GM12878 (cell line): ENCODE results near the gene RAB21. TPM values are rescaled to one million over a fixed set of nuclear protein-coding genes. Genes with fewer than 3 reads are reported as not detected.

Source experiments
- ATAC-seq: fragments of 200-7000 bp; cut with Tn5 transposase; 3 replicates; pipeline ENCODE4 v1.9.1; 2020; ENCODE audit warnings: mild to moderate bottlenecking, moderate library complexity
- BruUV-seq: library from RNA; stranded (reverse); fragments of 400-500 nt; replicated peaks from 2 replicates; lab custom pipeline; 2021; lab: Mats Ljungman, UMichigan
- CTCF ChIA-PET: fragments of 300-600 bp; sonication (Branson Sonifier 250); formaldehyde crosslinking; extraction: SDS; loops from one replicate; lab custom pipeline; 2021; ENCODE audit warnings: inconsistent platforms; lab: Yijun Ruan, JAX
- POLR2A ChIA-PET: fragments of 350-600 bp; formaldehyde crosslinking; extraction: SDS; loops from one replicate; lab custom pipeline; 2021; ENCODE audit warnings: inconsistent platforms; lab: Charles Lee
- RAD21 ChIA-PET: fragments of 300-600 bp; sonication (Branson Sonifier 250); formaldehyde crosslinking; loops from one replicate; lab custom pipeline; 2023; ENCODE audit warnings: antibody characterized with exemption; ENCODE audit not compliant: unreplicated experiment; lab: Charles Lee
- SMC1A ChIA-PET: fragments of 300-600 bp; sonication (Branson Sonifier 250); formaldehyde crosslinking; loops from one replicate; lab custom pipeline; 2023; ENCODE audit not compliant: unreplicated experiment, uncharacterized antibody; lab: Charles Lee
- DNase-seq: peaks from one replicate; pipeline ENCODE4 v3.0.0-alpha.2; 2011; ENCODE audit warnings: low read depth, low spot score
- FAIRE-seq: peaks from 3 replicates; lab custom pipeline; 2011; peaks lifted over from hg19 to GRCh38; lab: Jason Lieb, UNC
- H2AFZ ChIP-seq: 2 replicates; pipeline ENCODE4 v1.6.0; 2011; ENCODE audit warnings: low read depth, low read length, control low read depth; ENCODE audit not compliant: control insufficient read depth
- H3K27ac ChIP-seq: 2 replicates; pipeline ENCODE4 v1.5.1; 2011; ENCODE audit warnings: control low read depth; ENCODE audit not compliant: control insufficient read depth, insufficient read depth
- H3K27me3 ChIP-seq, 2 experiments: replicated peaks in 1 of 2; 2 replicates each; pipeline versions ENCODE4 v1.6.0 to v1.6.1; 2011; ENCODE audit warnings: low read length in 1 of 2; ENCODE audit not compliant: control insufficient read depth in 2 of 2, insufficient read depth in 2 of 2
- H3K36me3 ChIP-seq, 2 experiments: 2 replicates each; pipeline ENCODE4 v1.5.1; 2011; ENCODE audit warnings: low read length in 1 of 2; ENCODE audit not compliant: control insufficient read depth in 2 of 2, insufficient read depth in 2 of 2
- H3K4me1 ChIP-seq: 2 replicates; pipeline ENCODE4 v1.6.1; 2011; ENCODE audit warnings: mild to moderate bottlenecking, low read length, moderate library complexity, mixed read lengths; ENCODE audit not compliant: control insufficient read depth, insufficient read depth
- H3K4me2 ChIP-seq: 2 replicates; pipeline ENCODE4 v1.6.0; 2011; ENCODE audit warnings: control low read depth; ENCODE audit not compliant: control insufficient read depth, insufficient read depth
- H3K4me3 ChIP-seq: fragments of 200-600 bp; sonication (generic); 2 replicates; pipeline ENCODE4 v1.5.1; 2016
- H3K79me2 ChIP-seq: 2 replicates; pipeline ENCODE4 v1.6.0; 2011; ENCODE audit warnings: low read length; ENCODE audit not compliant: control insufficient read depth, insufficient read depth
- H3K9ac ChIP-seq: 2 replicates; pipeline ENCODE4 v1.8.0; 2011; ENCODE audit warnings: low read length, control low read depth, mixed read lengths; ENCODE audit not compliant: control insufficient read depth, insufficient read depth
- H3K9me3 ChIP-seq: replicated peaks from 3 replicates; pipeline ENCODE4 v1.5.1; 2011; ENCODE audit warnings: mild to moderate bottlenecking, low read length; ENCODE audit not compliant: control insufficient read depth, insufficient read depth
- H4K20me1 ChIP-seq: 2 replicates; pipeline ENCODE4 v1.6.0; 2011; ENCODE audit not compliant: control insufficient read depth, insufficient read depth
- ATF7 ChIP-seq: fragments of 450-650 bp; IDR thresholded peaks from 2 replicates; pipeline ENCODE4 v1.6.1; 2016; ENCODE audit warnings: low read depth, mild to moderate bottlenecking
- BCL11A ChIP-seq: IDR thresholded peaks from 2 replicates; pipeline ENCODE4 v1.6.1; 2011; ENCODE audit warnings: low read depth, low read length
- FOXM1 ChIP-seq: IDR thresholded peaks from 2 replicates; pipeline ENCODE4 v1.6.1; 2012; ENCODE audit warnings: low read depth, mild to moderate bottlenecking, inconsistent platforms, low read length, moderate library complexity
- HCFC1 ChIP-seq: fragments of 150-350 bp; IDR thresholded peaks from 2 replicates; pipeline ENCODE4 v1.6.1; 2014; ENCODE audit warnings: low read length
- HDGF ChIP-seq: fragments of 450-650 bp; IDR thresholded peaks from 2 replicates; pipeline ENCODE4 v1.6.1; 2016; ENCODE audit warnings: antibody characterized with exemption
- IKZF2 ChIP-seq, 2 experiments: fragments of 450-650 bp; IDR thresholded peaks; 2 replicates each; pipeline ENCODE4 v1.6.1; 2017; ENCODE audit warnings: mild to moderate bottlenecking in 2 of 2, moderate library complexity in 2 of 2
- KAT2A ChIP-seq: conservative IDR thresholded peaks from 2 replicates; pipeline ENCODE4 v1.6.1; 2011; ENCODE audit warnings: low read depth, low read length; ENCODE audit not compliant: control insufficient read depth
- PAX5 ChIP-seq: IDR thresholded peaks from 2 replicates; pipeline ENCODE4 v1.6.1; 2011; ENCODE audit warnings: low read depth, low read length, borderline replicate concordance
- POLR2AphosphoS2 ChIP-seq: IDR thresholded peaks from 2 replicates; pipeline ENCODE4 v1.6.1; 2011; ENCODE audit warnings: low read depth, mild to moderate bottlenecking, low read length, improper control_type of control experiment, moderate library complexity
- RBBP5 ChIP-seq: fragments of 200-600 bp; sonication (generic); conservative IDR thresholded peaks from 2 replicates; pipeline ENCODE4 v1.6.1; 2016
- SMAD5 ChIP-seq: IDR thresholded peaks from 2 replicates; pipeline ENCODE4 v1.6.1; 2016; ENCODE audit warnings: antibody characterized with exemption, low read depth
- SP1 ChIP-seq: IDR thresholded peaks from one replicate; pipeline ENCODE4 v1.6.1; 2011; ENCODE audit warnings: low read depth, low read length
- SRF ChIP-seq, 2 experiments: IDR thresholded peaks; 2 replicates each; pipeline ENCODE4 v1.6.1; 2011; ENCODE audit warnings: low read depth in 2 of 2, low read length in 2 of 2, mild to moderate bottlenecking in 1 of 2, moderate library complexity in 1 of 2
- TCF3 ChIP-seq: IDR thresholded peaks from 2 replicates; pipeline ENCODE4 v1.6.1; 2012; ENCODE audit warnings: low read depth, mild to moderate bottlenecking, low read length, borderline replicate concordance; ENCODE audit not compliant: insufficient read depth
- ZNF274 ChIP-seq: IDR thresholded peaks from one replicate; pipeline ENCODE4 v1.8.0; 2011; ENCODE audit not compliant: insufficient read length, insufficient read depth
- WGBS: methylation state at CpG from one replicate; pipeline ENCODE4 v1.1.6; 2016; ENCODE audit warnings: low lambda C conversion rate; ENCODE audit not compliant: insufficient replicate concordance, insufficient coverage; ENCODE audit errors: missing lambda C conversion rate; 5-methylcytosine and 5-hydroxymethylcytosine counted together
- in situ Hi-C: fragments of 300-500 bp; cut with MboI; formaldehyde crosslinking; loops from 9 replicates; pipeline ENCODE4 v1.14.3; 2018; ENCODE audit warnings: mixed read lengths
- intact Hi-C: fragments of 100-400 bp; cut with micrococcal nuclease; formaldehyde crosslinking; loops from one replicate; pipeline ENCODE4 v1.14.2; 2022; ENCODE audit not compliant: unreplicated experiment
- polyA plus RNA-seq, 11 experiments: library from polyadenylated mRNA; depleted of rRNA in 4 of 11; unstranded in 6 of 11; stranded (reverse) in 5 of 11; fragments of >200 nt; fragmentation: Nextera tagmentation in 4 of 11; fragmentation: Illumina TruSeq in 1 of 11; extraction: Ambion mirVana in 4 of 11; extraction: Trizol in 1 of 11; gene quantifications; 1 replicate in 1 of 11; 2 replicates in 10 of 11; pipeline versions ENCODE4 v1.2.1 to v1.2.3, GENCODE V29; 2011 to 2016; ENCODE audit warnings: inconsistent platforms in 2 of 11, missing spikeins in 2 of 11, low read depth in 1 of 11
- total RNA-seq, 4 experiments: library from RNA; depleted of rRNA in 3 of 4; stranded (reverse); fragments of >200 nt in 3 of 4; fragmentation: Illumina TruSeq in 1 of 4; extraction: Trizol in 1 of 4; gene quantifications; 2 replicates each; pipeline versions ENCODE4 v1.2.1 to v1.2.3, GENCODE V29; 2013 to 2021
- TF ChIP-seq, protein P1 (sequence below): IDR thresholded peaks from 2 replicates; pipeline ENCODE4 v1.6.1; 2011; ENCODE audit warnings: borderline replicate concordance, low read depth, mild to moderate bottlenecking, moderate library complexity, mixed read lengths, low read length; ENCODE audit not compliant: insufficient read depth; ENCODE audit errors: extremely low read length
- TF ChIP-seq, protein P2 (sequence below): fragments of 450-650 bp; IDR thresholded peaks from 2 replicates; pipeline ENCODE4 v1.6.1; 2017; ENCODE audit warnings: low read depth, mild to moderate bottlenecking, moderate library complexity
- TF ChIP-seq, protein P3 (sequence below): IDR thresholded peaks from 2 replicates; pipeline ENCODE4 v1.6.1; 2011; ENCODE audit warnings: low read depth, mild to moderate bottlenecking, low read length, moderate library complexity, borderline replicate concordance; ENCODE audit errors: extremely low read depth

The RAB21 gene
- total and polyA plus RNA-seq, 10 of the 15 experiments (the other 5 are each of a cell fraction or from before 2014, with no cell fraction given) = 2.8 to 42.8 (median 16.1) TPM

DNA sequence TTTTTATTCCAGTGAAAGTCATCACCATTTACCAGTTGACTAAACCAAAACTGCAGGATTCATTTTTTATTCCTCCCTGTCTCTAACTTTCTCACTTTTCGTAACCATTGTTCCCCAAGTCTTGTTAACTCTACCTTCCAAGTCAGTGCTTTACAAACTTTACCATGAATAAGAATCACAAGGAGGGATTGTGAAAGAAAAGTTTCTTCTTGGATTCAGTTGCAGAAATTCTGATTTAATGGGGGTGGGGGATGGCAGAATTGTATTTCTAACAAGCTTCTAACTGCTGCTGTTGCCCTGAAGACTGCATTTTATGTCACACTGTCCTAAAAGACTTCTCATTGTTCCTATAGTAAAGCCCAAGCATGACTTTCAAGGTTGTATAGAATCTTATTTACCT is 5.0 kb upstream of the RAB21 start (continued):
- TF ChIP-seq SRF (IDR thresholded peaks at IDR 0.05; ENCODE audit: low read depth in 2 of 2, low read length in 2 of 2) (no peak), PAX5 (no peak), SMAD5 (no peak), TCF3 (no peak)

DNA sequence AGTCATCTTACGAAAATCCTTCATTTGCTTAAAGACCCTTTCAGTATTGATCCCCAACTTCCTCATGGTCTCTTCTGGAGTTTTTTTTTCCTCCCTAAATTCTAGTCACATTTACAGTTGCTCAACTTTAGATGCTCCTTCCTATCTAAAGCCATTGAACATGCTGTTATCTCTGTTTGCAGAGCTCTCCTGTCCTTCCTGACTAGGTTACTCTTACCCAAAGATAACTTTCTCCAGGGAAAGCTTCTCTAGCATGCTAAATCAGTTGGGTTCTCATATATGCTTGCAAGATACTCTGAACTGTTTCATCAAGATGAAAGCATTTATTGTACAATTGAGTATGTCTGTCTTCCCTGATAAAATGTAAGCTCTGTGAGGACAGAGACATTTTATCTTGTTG is 1.8 kb upstream of the RAB21 start:
- H3K36me3 ChIP-seq = peaks cover 0 to 4% of the 10 kb centered on the region in 2 experiments; a peak in 1 of 4 replicates
- RAD21 ChIA-PET = interaction anchor here (1.7 kb wide), 1 partner anchor 90 kb away, joined by 4 read pairs; no protein-coding TSS in a partner anchor
- peaks cover 36% of the 10 kb centered on the region for H3K79me2 ChIP-seq
- H4K20me1 ChIP-seq = no peaks in the 10 kb centered on the region
- no peak overlapping the region for H2AFZ ChIP-seq
- 48% methylated on average over 1 of the region's 1 CpG for WGBS
- in situ Hi-C loops = loop anchor here (5.0 kb wide), 1 partner anchor 336 kb away; no protein-coding TSS in a partner anchor
- ATAC-seq (no peak), DNase-seq (no peak)
- H3K4me2 ChIP-seq = no peak overlapping the region
- TF ChIP-seq RBBP5 (no peak), IKZF2 (IDR thresholded peaks at IDR 0.05) (no peak), HCFC1 (no peak), HDGF (no peak), KAT2A (no peak), ATF7 (no peak), BCL11A (no peak), SP1 (no peak), POLR2AphosphoS2 (no peak), ZNF274 (no peak), FOXM1 (no peak)
- TF ChIP-seq, protein P1, sequence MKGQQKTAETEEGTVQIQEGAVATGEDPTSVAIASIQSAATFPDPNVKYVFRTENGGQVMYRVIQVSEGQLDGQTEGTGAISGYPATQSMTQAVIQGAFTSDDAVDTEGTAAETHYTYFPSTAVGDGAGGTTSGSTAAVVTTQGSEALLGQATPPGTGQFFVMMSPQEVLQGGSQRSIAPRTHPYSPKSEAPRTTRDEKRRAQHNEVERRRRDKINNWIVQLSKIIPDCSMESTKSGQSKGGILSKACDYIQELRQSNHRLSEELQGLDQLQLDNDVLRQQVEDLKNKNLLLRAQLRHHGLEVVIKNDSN = no peak
- TF ChIP-seq, protein P2, sequence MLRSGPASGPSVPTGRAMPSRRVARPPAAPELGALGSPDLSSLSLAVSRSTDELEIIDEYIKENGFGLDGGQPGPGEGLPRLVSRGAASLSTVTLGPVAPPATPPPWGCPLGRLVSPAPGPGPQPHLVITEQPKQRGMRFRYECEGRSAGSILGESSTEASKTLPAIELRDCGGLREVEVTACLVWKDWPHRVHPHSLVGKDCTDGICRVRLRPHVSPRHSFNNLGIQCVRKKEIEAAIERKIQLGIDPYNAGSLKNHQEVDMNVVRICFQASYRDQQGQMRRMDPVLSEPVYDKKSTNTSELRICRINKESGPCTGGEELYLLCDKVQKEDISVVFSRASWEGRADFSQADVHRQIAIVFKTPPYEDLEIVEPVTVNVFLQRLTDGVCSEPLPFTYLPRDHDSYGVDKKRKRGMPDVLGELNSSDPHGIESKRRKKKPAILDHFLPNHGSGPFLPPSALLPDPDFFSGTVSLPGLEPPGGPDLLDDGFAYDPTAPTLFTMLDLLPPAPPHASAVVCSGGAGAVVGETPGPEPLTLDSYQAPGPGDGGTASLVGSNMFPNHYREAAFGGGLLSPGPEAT = no peak
- TF ChIP-seq, protein P3, sequence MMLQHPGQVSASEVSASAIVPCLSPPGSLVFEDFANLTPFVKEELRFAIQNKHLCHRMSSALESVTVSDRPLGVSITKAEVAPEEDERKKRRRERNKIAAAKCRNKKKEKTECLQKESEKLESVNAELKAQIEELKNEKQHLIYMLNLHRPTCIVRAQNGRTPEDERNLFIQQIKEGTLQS = no peak
- TF ChIP-seq, all 136 proteins: peak for 0
- FAIRE-seq = no peak
- H3K9me3 ChIP-seq = no peaks in the 10 kb centered on the region; the same call in none of the 3 replicates
- H3K27me3 ChIP-seq = no peaks in the 10 kb centered on the region; a peak in 1 of 4 replicates
- intact Hi-C loops = no loop called here
- ChIA-PET POLR2A (interaction anchor here (3.3 kb wide), 1 partner anchor 89 kb away, joined by 20 read pairs; the partner anchor contains the start of genes THAP2 and ZFC3H1), CTCF (interaction anchor here (0.7 to 1.8 kb wide), 4 partner anchors 67 to 116 kb away, joined by 3 to 5 read pairs (median 4); partner anchors contain the start of genes TMEM19 and ZFC3H1), SMC1A (interaction anchor here (2.0 kb wide), 1 partner anchor 8 kb away, joined by 11 read pairs; no protein-coding TSS in a partner anchor)
- H3K9ac ChIP-seq = no peak overlapping the region
- no peak overlapping the region for H3K27ac ChIP-seq
- BruUV-seq = no TSS peak
- H3K4me1 ChIP-seq = peaks cover 4% of the 10 kb centered on the region
- no peak overlapping the region for H3K4me3 ChIP-seq
